Activated T-cell treated with anti-CD3 and anti-CD28 coated beads for 4 hours (primary cell): ENCODE data around the gene RGL1.

ENCODE experiments used
- DNase-seq: peaks from one replicate; pipeline ENCODE4 v3.0.0-alpha.2; 2020

The RGL1 gene

DNA sequence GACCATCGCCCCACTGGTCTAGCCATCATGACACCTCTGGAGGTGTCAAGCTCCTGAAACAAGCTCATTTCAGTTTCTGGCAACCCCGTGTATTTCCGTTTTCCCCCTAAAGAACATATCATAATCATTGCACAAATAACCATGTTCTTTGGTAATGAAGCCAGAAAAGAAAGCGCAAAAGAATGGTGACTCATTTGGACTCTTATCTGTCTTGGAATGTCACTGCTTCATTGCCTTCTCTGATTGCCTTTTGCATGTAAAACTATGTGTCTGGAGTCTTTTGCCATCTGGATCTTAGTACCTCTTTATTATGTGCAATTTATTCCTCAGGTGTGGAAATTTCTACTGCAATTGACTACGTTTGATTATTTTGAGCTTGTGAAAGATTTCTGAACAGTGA, 122.1 kb downstream of the RGL1 start:
- no peak for DNase-seq

DNA sequence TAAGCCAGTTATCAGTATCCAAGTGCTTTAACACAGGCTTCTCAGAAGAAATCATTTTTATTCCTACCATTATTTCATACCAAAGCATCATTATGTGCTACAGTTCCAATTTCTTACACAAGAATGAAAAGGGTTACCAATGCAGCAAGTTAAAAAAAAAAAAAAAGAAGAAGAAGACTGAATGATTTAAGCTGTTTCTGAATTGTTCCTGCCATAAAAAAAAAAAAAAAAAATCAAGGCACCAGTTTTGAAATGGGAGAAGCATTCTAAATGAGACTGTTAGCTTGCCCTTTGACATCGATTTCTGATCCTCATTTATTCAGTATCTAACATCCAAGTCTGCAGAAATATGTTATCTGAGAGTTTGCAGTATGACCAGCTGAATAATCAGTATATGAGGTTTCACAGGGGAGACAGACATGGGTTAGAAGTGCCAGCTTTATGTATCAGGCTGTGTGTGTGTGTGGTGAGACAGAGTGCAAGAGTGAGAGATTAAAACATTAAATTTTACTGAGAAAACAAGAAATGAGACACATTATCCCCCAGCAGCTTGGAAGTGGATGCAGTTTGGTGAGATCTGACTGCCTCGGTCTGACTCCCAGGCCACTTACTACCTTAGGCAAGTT, 126.8 kb downstream of the RGL1 start:
- no peak for DNase-seq

DNA sequence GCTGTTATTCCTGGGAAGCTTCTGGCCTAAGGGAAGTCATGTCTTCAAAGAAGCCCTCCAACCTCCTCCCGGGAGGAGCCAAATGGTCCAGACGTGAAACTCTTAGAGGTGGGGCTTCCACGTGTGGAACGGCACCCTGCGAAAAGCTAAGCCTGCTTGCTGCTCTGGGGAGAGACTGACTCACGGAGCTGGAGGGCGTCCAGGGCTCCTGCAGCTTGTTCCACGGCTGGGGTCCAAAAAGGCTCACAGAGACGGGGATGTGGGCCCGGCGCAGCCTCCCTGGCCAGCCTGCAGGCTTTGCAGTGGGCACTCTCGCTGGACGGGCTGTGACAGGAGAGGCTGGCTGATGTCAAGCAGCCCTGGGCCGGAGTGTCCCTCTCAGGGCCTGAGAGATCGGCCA, 127.5 kb downstream of the RGL1 start:
- DNase-seq = no peak

DNA sequence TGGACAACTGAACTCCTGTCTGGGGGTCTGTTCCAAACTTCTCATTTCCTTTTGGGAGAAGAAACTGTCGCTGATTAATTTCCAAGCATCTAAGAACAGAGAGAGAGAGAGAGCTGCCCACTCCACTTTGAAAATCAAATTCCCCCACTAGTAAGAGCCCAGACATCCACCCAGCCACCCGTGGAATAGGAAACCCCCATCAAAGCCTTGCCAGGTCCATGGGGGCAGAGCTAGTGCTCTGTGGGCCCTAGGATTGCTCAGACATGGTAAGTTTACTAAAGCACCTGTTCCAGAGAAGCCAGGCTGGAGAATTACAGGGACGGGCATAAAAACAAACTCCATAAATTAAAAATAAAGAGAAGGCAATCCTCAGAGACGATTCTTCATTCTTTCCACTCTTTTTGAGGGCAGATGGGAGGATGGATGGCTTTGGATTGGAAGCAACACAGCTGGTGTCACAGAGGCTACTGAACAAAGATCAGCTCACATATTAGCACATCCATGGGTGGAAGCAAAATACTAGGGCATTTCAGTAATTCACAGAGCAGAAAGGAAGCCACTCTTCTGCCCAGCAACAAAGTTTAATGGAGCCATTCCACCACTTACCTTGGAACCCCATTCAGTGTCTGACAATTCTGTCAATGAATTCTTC, 128.7 kb downstream of the RGL1 start:
- no peak for DNase-seq

DNA sequence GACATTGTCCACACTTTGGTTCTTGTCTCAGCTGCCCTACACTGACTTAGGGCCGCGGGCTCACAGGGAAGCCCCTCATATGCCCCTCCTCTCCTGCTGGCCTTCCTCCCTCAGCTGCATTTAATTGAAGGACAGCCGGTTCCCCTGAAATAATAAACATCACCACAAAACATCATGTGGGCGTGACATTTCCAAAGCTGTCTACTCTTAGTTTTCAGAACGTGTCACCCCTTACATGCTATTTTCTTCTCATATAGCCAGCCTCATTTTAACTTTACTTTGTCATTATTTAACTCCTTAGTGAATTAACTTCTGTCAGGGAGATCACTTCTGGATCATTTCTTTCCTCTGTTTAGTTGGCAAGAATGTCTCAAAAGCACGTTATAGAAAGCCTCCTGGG, 129.4 kb downstream of the RGL1 start:
- no peak for DNase-seq

DNA sequence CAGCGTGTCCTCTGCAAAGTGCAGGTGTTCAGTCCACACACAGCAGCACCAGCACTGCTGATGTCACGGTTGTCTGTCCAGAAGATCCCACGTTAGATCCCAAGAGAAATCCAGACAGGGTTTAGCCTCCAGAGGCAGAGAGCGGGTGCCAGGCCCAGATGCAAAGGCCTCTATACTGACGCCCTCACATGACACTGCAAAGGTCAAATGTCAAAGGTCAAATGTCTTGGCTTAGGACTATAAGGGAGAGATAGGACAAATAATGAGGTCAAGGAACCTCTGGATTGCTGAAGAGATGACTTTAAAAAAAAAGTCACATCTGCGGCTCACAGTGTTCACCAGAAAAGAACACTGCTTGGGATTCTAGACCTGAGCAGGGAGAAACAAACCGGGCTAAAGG, 131.1 kb downstream of the RGL1 start:
- no peak for DNase-seq

DNA sequence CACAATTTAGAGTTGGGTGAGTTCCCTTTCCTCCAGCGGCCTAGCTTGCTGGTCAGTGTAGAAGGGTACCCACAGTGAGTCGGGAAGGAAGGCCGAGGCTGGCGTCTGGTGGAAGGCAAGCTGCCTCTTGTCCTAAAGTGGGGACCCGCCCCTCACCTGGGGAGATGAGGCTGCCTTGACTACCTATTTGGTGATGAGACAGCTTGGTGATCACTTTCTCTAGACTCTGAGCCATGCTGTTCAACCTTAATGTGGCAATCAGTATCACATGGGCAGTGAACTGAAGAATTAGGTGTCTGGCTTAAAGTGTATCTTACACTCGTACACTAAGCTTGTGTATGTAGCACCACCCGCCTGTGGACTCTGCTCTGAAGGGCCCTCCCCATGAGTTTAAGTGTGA, 131.9 kb downstream of the RGL1 start:
- no peak for DNase-seq

DNA sequence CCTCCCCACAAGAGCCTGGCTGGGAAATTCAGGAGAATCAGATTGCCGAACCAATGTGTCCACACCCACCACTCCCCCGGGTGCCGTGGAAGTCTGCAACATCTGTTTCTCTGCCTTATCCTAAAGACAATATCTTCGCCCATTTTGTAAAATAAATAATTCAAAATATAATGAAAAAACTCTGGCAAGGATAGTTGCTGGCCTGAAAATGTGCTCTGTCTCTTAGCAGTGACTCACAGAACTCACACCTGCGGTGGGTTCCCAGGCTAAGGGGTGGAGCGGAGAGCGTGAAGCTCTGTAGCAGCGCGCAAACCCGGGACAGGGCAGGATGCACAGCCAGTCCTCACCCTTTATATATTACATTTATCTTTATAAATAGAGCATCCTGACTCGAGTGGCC, 132.7 kb downstream of the RGL1 start:
- no peak for DNase-seq

DNA sequence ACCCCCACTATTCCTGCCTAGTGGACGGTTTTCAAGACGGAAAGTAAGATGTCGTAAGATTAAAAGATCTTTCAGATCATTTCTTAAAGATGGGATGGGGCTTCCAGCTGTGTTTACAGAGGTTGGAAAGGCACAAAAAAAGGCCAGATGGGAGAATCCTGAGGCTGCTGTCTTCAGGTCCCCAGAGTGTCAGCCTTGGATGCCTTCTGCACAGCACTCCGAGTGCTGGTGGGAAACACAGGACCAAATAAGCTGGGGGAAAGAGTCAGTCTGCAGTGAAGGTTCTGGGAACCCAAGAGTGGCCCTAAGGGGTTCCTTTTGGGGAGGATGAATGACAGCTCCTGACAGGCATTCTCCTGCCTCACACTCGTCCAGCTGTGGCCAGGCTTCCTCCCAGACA, 136.1 kb downstream of the RGL1 start:
- no peak for DNase-seq

DNA sequence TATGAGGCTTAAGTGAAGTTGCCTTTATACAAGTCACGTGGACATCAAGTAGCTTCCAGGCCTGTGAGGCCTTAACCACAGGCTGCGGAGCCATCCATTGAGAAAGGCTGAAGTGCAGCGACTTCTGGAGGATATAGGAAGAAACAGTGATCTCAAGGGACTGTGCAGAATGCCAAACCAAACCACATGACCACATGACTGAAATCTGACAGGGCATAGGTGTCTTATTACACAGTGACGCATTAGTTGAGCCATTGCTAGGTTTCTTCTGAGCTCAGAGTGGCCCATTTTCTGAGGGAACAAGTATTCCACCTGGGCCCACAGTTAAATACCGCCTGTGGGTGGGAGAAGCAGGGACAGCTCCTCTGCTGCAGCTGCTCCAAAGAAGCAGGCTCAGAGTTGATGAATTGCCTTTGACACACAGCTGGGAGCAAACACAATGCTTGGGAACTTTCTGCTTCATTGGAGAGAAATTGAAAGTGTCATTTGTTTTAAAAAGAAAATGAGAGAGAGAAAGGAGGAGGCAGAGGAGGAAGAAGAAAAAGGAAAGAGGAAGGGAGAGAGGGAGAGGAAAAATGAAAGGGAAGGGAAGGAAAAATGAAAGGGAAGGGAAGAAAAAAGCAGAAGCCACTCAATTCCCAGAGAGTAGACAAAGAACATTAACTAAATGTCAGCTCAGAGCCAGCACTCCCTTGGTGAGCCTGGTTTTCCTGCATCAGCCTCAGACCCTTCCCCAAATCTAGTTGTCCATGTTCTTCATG, 138.2 kb downstream of the RGL1 start:
- no peak for DNase-seq

DNA sequence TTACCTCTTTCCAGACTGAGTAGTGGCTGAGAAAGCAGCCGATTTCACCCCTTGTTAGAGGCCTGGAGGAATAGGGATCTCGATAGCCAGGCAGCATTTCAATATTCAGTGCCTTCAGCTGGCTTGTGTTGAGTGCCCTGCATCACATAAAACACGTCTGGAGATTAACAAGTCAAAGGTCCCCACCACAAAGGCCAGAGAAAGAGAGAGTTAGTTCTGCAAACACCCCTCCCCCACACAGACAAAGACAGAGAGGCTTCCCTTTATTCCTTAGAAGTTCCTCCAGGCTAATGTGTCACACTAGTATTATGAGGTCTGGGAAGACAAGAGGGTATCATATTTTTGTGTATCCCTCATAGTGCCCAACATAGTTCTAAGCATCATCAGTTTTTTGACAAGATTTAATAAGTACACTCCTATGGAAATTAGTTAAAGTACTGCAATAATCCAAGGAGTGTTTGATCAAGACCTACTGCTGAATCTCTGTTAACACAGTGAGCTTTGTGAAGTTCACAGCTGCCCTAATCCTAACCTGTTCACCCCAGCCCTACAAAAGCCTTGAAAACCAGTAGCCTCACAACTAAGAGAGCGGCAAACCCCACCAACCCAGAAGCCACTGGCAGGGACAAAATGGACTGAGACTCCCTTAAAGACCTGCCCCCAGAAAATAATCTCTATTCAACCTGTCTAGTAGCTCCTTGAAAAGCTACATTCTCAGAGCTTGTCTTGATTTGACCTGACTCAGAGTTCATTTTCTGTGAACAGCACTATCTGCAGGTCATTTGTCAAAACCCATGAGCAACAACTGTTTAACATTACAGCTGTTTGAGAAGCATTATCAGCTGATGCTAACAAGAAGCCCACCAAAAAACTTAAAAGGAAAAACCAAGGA, 140.8 kb downstream of the RGL1 start:
- DNase-seq = no peak

DNA sequence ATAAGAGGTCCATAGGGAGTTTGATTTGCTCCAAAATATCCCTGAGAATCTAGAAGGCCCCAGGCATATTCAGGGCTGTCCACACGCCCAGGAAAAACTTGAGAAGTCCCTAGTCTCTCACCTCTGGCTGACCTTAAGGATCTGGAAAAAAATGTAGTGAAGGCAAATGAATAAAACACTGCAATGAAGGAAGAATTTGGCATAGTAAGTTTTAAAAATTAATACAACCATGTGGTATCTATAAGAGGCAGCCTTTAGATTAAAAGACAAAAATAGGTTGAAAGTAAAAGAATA, 141.3 kb downstream of the RGL1 start:
- no peak for DNase-seq

DNA sequence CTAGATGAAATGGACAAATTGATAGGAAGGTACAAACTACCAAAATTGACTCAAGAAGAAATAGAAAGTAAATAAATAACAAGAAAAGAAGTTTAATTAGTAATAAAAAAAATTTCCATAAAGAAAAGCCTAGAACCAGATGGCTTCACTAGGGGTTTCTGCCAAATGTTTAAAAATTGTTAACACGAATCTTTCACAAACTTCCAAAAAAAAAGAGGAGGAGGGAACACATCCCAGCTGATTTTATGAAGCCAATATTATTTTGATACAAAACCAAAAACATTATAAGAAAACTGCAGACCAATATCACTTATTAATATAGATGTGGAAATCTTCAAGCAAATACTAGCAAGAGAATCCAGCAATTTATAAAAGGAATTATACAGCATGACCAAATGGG, 143.1 kb downstream of the RGL1 start:
- no peak for DNase-seq

DNA sequence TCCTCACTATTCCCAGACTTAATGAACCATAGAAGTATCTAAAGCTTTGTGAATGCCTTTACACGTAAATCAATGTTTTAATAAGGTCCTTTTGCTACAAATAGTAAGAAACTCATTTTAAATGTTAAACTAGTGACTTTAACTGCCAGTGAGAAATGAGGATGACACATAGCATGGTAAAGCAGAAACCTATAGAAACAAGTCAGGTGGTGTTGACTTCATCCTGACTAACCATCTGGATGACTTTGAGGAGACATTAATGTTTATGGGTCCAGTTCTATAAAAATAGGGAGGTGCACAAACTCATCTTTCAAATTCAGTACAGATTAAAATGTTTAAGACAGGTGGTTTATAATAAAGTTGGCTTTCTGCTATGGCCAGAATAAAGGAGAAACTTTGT, 147.2 kb downstream of the RGL1 start:
- no peak for DNase-seq

DNA sequence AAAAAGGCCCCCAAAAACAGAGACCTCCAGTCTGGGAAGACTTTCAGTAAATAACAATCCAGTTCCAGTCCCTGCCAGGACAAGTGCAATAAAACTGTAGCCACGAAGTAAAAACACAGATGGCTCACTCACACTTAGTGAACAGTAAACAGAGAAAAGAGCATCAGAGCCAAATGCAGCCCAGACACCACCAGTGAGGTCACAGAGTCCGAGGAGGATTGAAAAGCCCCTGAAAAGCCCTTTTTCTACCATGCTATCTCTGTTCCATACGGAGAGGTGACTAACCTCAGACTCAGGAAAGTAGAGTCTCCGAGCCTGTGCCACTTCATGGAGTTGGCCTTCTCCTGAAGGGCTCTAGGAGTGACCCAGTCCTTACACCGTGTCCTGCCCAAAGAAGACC, 148.1 kb downstream of the RGL1 start:
- no peak for DNase-seq

DNA sequence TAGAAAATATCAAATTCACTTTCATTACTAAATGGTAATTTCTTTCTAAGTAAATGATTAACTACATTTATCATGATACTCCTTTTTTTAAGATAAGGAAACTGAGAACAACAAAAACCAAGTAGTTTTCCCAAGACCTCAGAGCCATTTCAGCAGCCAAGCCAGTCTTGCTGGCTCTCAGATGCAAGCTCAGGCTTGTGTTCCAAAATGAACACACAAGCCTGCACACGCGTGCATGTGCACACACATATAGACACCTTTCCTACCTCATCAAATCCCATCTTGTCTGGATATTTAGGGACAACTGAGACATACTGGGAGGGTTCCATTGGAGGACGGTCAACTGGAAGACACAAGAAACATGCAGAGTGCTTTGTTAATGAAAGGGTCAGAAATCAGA, 149.6 kb downstream of the RGL1 start:
- DNase-seq = no peak

DNA sequence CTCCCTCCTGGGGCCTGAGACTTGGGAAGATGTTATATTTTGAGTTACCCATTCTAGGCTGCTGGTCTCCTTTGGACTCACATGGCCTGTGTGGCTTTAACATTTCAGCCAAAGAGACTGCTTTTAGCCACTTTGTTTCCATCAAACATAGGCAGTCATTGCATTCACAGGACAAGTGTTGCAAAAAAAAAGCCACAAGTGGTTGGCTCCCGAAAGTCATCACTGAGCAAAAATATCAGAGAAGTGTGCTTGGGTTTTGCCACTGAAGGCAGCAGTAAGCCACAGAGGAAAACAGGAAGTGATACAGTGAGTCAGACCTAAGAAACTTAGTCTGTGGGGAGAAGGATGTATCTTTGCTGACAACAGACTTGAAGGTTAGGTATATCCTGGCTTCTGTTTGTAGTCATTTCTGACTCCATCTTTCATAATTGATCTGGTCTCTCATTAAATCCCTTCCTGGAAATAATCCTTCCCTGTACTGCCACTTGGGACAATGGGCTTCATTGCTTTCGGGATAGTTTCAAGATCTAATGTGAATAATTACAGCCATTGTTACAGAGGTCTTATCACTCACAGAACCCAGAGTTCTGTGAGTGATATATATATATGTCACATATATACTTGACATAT, 151.8 kb downstream of the RGL1 start:
- DNase-seq = peak; percentile 18

DNA sequence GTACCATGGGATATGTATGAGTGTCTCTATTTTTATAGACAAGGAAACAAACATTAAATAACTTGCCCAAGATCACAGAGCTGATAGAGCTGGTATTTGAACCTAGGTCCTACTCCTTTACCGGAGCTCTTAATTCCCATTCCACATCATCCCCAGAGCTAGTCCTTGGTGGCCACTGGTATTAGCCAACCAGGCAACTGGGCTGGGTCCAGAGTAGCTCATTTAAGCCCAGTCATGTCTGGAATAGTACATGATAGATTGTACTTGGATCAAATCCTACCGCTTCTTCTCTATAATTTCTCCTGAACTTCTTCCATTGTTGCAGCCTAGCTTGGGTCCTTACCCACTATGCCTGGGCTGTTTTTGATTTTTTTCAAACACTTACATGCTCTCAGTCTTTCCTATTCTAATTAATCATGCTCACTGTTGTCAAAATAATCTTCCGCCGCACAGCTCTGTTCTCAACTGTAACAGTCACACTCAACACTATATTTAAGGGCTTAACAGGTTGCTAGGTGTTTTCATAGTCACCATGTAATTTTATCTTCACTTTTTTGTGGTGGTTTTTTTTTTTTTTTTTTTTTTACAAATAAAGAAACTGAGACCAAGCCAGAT, 152.4 kb downstream of the RGL1 start:
- no peak for DNase-seq

DNA sequence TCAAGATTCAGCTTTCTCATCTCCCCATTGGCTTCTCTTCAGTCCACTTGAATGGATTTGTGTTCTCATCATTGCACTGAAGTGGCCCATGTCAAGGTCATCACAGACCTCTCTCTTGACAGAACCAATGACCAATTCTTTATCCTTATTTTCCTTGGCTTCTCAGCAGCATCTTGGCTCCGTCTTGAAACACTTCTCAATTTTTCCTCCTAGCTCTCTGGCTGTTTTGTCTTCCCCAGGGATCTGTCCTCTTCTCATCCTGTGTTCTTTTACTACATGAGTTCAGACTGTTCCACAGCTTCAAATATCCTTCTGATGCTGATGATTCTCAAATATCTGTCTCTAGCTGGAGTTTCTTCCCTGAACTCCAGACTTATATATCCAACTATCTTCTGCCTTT, 154.0 kb downstream of the RGL1 start:
- DNase-seq = no peak

DNA sequence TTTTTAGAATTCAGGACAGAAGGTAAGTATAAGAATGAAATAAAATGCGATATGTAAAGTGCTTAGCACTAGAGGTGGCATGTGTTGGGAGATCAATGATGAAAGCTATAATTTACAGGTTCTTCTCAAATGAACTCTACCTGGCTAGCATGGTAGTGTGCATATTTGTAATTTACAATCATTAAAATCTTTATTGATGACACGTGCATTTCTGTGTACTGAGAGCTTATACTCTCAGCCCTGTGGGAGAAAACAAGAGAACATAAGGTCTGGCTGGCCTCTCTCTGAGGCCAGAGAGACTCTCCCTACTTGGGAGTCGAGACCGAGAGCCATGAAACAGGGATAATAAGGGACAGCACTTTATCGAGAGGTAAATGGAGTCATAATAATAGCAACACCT, 156.2 kb downstream of the RGL1 start:
- DNase-seq = no peak

DNA sequence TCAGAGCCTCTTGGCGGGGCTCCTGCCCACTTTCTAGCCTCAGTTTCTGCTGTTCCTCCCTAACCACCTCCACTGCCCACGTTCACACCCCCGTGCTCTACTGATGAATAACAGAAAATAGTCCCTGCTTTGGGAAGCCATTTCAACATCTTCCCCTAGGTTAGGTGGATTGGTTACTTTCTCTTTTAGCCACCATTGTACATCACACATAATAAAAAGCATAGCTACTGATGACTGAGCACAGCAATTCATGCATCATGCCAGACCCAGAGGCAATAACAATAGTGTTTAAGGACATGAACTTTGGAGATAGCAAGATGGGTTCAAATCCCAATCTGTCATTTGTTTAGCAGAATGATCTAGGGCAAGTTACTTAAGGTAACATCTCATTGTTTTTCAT, 158.0 kb downstream of the RGL1 start:
- no peak for DNase-seq

DNA sequence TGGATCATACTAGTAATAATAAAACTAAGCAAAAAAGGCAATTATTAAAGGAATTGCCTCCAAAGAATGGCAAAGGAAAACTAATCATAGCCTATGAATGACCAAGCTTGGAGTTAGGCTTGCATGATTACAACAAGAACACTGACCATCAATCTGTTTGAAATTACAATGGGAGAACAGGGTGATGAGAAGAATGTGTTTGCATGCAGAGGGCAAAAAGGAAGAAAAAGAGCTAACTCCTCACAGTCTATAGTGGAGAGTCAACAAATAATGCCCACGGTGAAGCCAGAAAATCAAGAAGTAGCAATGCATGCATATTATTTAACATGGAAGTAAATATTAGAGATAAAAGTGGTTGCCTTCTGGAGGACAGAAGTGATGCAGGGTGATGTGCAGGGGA, 160.8 kb downstream of the RGL1 start:
- DNase-seq = no peak

DNA sequence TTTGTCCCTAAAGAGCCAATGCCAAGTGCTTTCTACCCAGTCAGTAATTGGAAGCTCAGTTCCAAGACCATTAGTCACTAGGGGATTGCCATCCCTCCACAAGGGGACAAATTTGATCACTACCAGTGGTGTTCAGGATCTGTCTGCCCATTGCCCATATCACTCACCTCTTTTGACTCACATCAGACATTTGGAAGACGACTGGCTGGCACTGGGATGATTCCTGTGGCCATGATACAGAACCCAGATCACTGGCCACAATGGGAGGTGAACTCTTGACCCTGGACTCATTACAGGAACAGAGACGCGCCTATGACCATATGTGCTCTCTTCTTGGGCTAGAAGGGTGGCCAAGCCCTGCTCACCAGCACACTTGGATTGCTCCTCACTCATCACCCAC, 161.6 kb downstream of the RGL1 start:
- no peak for DNase-seq
